Type B pancreatic cell (in vitro differentiated cells): ENCODE results near the gene CARD11. TPM values are rescaled to one million over a fixed set of nuclear protein-coding genes. Genes with fewer than 3 reads are reported as not detected.

ENCODE experiments used
- DNase-seq: peaks from one replicate; pipeline ENCODE4 v3.0.0; 2021; ENCODE audit warnings: mixed read lengths; ENCODE audit not compliant: unreplicated experiment; ENCODE audit errors: extremely low spot score
- H3K27ac Mint-ChIP-seq: 2 replicates; pipeline ENCODE4 v1.8.0; 2021; ENCODE audit warnings: mild to moderate bottlenecking, mixed read lengths
- H3K27me3 Mint-ChIP-seq: 2 replicates; pipeline ENCODE4 v1.8.0; 2021; ENCODE audit warnings: mixed read lengths
- H3K36me3 Mint-ChIP-seq: 2 replicates; pipeline ENCODE4 v1.8.0; 2021; ENCODE audit warnings: mixed read lengths
- H3K4me1 Mint-ChIP-seq: one replicate; pipeline ENCODE4 v1.8.0; 2021; ENCODE audit warnings: mixed read lengths; ENCODE audit not compliant: unreplicated experiment
- H3K4me3 Mint-ChIP-seq: 2 replicates; pipeline ENCODE4 v1.8.0; 2021; ENCODE audit warnings: mild to moderate bottlenecking, mixed read lengths
- H3K9me3 Mint-ChIP-seq: 2 replicates; pipeline ENCODE4 v1.8.0; 2021; ENCODE audit warnings: mixed read lengths
- total RNA-seq: library from RNA; stranded (reverse); gene quantifications from 2 replicates; pipeline ENCODE4 v1.2.1, GENCODE V29; 2021; ENCODE audit warnings: low replicate concordance
- TF ChIP-seq, protein P1 (sequence below): fragments of 200-600 bp; sonication (generic); conservative IDR thresholded peaks from 2 replicates; pipeline ENCODE4 v1.5.0; 2021; ENCODE audit warnings: antibody characterized with exemption, mild to moderate bottlenecking

CARD11 gene
- total RNA-seq, 1 donor from 2014 or later = 11.6 TPM

DNA sequence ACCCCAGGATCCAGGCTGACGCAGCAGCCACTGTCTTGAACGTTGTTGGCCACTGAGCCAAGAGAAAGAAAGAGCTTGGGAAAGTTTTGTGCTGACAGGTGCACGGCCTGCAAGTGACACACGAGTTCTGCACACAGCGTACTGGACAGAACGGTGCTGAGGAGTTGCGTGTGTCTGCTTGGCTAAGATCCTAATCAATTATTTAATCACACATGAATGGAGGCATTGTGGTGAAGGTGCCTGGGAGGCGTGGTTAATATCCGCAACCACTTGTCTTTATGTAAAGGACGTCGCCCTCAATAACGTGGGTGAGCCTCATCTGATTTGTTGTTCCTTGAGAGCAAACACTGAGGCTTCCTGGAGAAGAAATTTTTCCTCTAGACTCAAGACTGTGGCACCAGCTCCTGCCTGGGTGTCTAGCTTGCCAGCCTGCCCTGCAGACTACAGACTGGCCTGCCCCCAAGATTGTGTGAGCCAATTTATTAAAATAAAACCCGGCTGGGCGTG, 183.0 kb downstream of the CARD11 start:
- Mint-ChIP-seq H3K9me3 (no peaks in the 10 kb centered on the region), H3K27me3 (no peaks in the 10 kb centered on the region), H3K4me1 (peaks cover 19% of the 10 kb centered on the region), H3K36me3 (no peaks in the 10 kb centered on the region), H3K27ac (no peak overlapping the region), H3K4me3 (no peak overlapping the region)
- TF ChIP-seq, protein P1, sequence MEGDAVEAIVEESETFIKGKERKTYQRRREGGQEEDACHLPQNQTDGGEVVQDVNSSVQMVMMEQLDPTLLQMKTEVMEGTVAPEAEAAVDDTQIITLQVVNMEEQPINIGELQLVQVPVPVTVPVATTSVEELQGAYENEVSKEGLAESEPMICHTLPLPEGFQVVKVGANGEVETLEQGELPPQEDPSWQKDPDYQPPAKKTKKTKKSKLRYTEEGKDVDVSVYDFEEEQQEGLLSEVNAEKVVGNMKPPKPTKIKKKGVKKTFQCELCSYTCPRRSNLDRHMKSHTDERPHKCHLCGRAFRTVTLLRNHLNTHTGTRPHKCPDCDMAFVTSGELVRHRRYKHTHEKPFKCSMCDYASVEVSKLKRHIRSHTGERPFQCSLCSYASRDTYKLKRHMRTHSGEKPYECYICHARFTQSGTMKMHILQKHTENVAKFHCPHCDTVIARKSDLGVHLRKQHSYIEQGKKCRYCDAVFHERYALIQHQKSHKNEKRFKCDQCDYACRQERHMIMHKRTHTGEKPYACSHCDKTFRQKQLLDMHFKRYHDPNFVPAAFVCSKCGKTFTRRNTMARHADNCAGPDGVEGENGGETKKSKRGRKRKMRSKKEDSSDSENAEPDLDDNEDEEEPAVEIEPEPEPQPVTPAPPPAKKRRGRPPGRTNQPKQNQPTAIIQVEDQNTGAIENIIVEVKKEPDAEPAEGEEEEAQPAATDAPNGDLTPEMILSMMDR = no peak
- DNase-seq = no peak

DNA sequence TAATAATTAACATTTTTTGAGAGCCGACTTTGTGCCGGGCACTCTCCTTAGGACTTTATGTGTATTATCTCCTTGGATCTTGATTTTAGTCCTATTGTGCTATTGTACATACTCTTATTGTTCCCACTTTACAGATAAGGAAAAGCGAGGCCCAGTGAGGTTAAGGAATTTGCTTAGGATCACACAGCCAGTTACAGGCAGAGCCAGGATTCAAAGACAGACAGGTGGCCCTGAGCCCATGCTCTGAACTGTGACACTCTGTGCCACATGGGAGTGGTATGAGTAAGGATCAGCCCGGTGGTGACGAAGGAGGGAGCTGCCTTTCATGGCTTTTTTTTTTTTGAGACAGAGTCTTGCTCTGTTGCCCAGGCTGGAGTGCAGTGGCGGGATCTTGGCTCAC, 183.7 kb downstream of the CARD11 start:
- Mint-ChIP-seq H3K27me3 (no peaks in the 10 kb centered on the region), H3K36me3 (no peaks in the 10 kb centered on the region), H3K4me1 (peaks cover 18% of the 10 kb centered on the region), H3K4me3 (no peak overlapping the region), H3K27ac (peak overlapping the region; percentile 40), H3K9me3 (no peaks in the 10 kb centered on the region)
- DNase-seq = no peak
- TF ChIP-seq, protein P1 = no peak

DNA sequence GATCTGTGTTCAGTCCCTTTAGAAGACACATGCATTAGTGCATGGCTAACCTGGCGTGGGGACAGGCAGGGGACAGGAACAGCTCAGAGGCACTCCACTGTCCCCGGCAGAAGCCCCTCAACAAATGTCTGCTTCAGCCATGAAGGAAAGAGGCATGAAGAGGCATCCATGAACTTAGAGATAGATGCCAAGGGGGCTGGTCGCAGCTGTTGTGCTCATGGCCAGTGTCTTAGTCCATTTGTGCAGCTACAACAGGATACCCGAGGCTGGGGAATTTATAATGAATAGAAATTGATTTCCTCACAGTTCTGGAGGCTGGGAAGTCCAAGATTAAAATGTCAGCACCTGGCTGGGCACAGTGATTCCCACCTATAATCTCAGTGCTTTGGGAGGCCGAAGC, 185.0 kb downstream of the CARD11 start:
- H3K27ac Mint-ChIP-seq = no peak overlapping the region

DNA sequence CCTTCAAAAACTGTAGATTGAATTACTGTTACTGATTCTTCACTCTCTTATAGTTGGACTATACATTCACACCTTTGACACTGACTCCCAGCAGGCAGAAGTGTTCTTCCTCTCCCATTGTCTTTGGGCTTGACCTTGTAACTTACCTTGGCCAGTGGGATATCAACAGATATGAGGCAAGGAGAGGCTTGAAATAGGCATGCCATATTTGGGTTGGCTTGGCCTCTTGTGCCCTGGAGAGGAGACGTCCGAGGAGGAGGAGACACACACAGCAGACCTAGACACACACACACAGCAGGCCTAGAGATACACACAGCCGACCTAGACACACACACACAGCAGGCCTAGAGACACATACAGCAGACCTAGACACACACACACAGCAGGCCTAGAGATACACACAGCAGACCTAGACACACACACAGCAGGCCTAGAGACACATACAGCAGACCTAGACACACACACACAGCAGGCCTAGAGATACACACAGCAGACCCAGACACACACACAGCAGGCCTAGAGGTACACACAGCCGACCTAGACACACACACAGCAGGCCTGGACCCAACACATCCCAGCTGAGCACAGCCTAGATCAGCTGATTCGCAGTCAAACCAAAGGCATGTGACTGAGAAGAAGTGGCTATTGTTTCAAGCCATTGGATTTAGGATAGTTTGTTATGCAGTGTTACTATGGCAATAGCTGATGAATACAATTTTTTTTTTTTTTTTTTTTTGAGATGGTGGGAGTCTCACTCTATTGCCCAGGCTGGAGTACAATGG, 187.1 kb downstream of the CARD11 start:
- Mint-ChIP-seq H3K9me3 (peaks cover 3% of the 10 kb centered on the region), H3K4me1 (peaks cover 9% of the 10 kb centered on the region), H3K36me3 (no peaks in the 10 kb centered on the region), H3K27me3 (no peaks in the 10 kb centered on the region), H3K27ac (no peak overlapping the region), H3K4me3 (no peak overlapping the region)
- DNase-seq = no peak
- TF ChIP-seq, protein P1 = no peak

More for the DNA sequence above, 185.0 kb downstream of the CARD11 start:
- TF ChIP-seq, protein P1 = no peak
- Mint-ChIP-seq H3K4me3 (no peak overlapping the region), H3K9me3 (peaks cover 3% of the 10 kb centered on the region), H3K36me3 (no peaks in the 10 kb centered on the region), H3K27me3 (no peaks in the 10 kb centered on the region), H3K4me1 (peaks cover 10% of the 10 kb centered on the region)
- no peak for DNase-seq

Other genes with a start within 250 kb of the CARD11 start
- gene GNA12, start 199.6 kb downstream of the CARD11 start, total RNA-seq = 37.9 and 46.2 TPM in 2 replicates